Measurements from ENCODE around the gene IRF7.

The IRF7 gene

GRCh38 chr11:607971-608659 is 7.6 kb downstream of the IRF7 start:
- DNase-seq (ENCODE audit: low spot score): no peak

- no peak for DNase-seq (ENCODE audit: low spot score)
Observed at GRCh38 chr11:607020-607780, 8.6 kb downstream of the IRF7 start.

GRCh38 chr11:606245-606644 is 9.5 kb downstream of the IRF7 start:
- DNase-seq (ENCODE audit: low spot score): no peak

- DNase-seq (ENCODE audit: low spot score): no peak
Observed at GRCh38 chr11:605286-606129, 10.2 kb downstream of the IRF7 start.

GRCh38 chr11:603154-603553 is 12.6 kb downstream of the IRF7 start:
- DNase-seq (ENCODE audit: low spot score): no peak

- no peak for DNase-seq (ENCODE audit: low spot score)
Observed at GRCh38 chr11:601573-602245, 14.0 kb downstream of the IRF7 start.

GRCh38 chr11:598005-598680 is 17.6 kb downstream of the IRF7 start:
- no peak for DNase-seq (ENCODE audit: low spot score)

- no peak for DNase-seq (ENCODE audit: low spot score)
Observed at GRCh38 chr11:597166-597725, 18.5 kb downstream of the IRF7 start.

- DNase-seq (ENCODE audit: low spot score): no peak
Observed at GRCh38 chr11:596374-596773, 19.4 kb downstream of the IRF7 start.

GRCh38 chr11:595400-595799 is 20.4 kb downstream of the IRF7 start:
- no peak for DNase-seq (ENCODE audit: low spot score)

GRCh38 chr11:593347-593746 is 22.4 kb downstream of the IRF7 start:
- no peak for DNase-seq (ENCODE audit: low spot score)

GRCh38 chr11:592918-593317 is 22.8 kb downstream of the IRF7 start:
- no peak for DNase-seq (ENCODE audit: low spot score)

- no peak for DNase-seq (ENCODE audit: low spot score)
Observed at GRCh38 chr11:592501-592900, 23.2 kb downstream of the IRF7 start.

GRCh38 chr11:590997-591396 is 24.8 kb downstream of the IRF7 start:
- DNase-seq (ENCODE audit: low spot score): no peak

- DNase-seq (ENCODE audit: low spot score): no peak
Observed at GRCh38 chr11:589798-590197, 26.0 kb downstream of the IRF7 start.

- DNase-seq (ENCODE audit: low spot score): no peak
Observed at GRCh38 chr11:587978-588380, 27.8 kb downstream of the IRF7 start.

- no peak for DNase-seq (ENCODE audit: low spot score)
Observed at GRCh38 chr11:587546-587945, 28.2 kb downstream of the IRF7 start.

- DNase-seq (ENCODE audit: low spot score): no peak
Observed at GRCh38 chr11:586376-587316, 29.1 kb downstream of the IRF7 start.

- no peak for DNase-seq (ENCODE audit: low spot score)
Observed at GRCh38 chr11:584287-584686, 31.5 kb downstream of the IRF7 start.

GRCh38 chr11:581752-582151 is 34.0 kb downstream of the IRF7 start:
- no peak for DNase-seq (ENCODE audit: low spot score)
